GM12878 (cell line): ENCODE data around the gene YPEL2. TPM values are rescaled to one million over a fixed set of nuclear protein-coding genes. Genes with fewer than 3 reads are reported as not detected.
A peak's percentile ranks its signal among the peaks of the same experiment; 100 is the strongest.

Experiments
- BACH1 ChIP-seq: fragments of 450-650 bp; IDR thresholded peaks from 2 replicates; pipeline ENCODE4 v1.6.1; 2017; ENCODE audit warnings: mild to moderate bottlenecking, borderline replicate concordance
- EP300 ChIP-seq, 2 experiments: fragments of 150-350 bp in 1 of 2; IDR thresholded peaks; 2 replicates each; pipeline ENCODE4 v1.6.1; 2011 to 2012; ENCODE audit warnings: low read depth in 2 of 2, low read length in 2 of 2, borderline replicate concordance in 1 of 2, improper control_type of control experiment in 1 of 2, inconsistent platforms in 1 of 2; ENCODE audit not compliant: control insufficient read depth in 1 of 2
- FOS ChIP-seq: IDR thresholded peaks from 3 replicates; pipeline ENCODE4 v1.6.1; 2011; ENCODE audit warnings: borderline replicate concordance; ENCODE audit not compliant: insufficient read length; ENCODE audit errors: extremely low read depth
- GATAD2B ChIP-seq: fragments of 450-650 bp; conservative IDR thresholded peaks from 2 replicates; pipeline ENCODE4 v1.6.1; 2017; ENCODE audit warnings: low read depth, mild to moderate bottlenecking, moderate library complexity
- NFXL1 ChIP-seq: fragments of 450-650 bp; IDR thresholded peaks from 2 replicates; pipeline ENCODE4 v1.6.1; 2017; ENCODE audit warnings: antibody characterized with exemption, mild to moderate bottlenecking, borderline replicate concordance
- NR2C2 ChIP-seq: IDR thresholded peaks from 2 replicates; pipeline ENCODE4 v1.6.1; 2011; ENCODE audit warnings: borderline replicate concordance, low read depth; ENCODE audit not compliant: control insufficient read depth, insufficient read length
- PAX8 ChIP-seq: fragments of 450-650 bp; IDR thresholded peaks from 2 replicates; pipeline ENCODE4 v1.6.1; 2017; ENCODE audit warnings: mild to moderate bottlenecking, moderate library complexity
- RELA ChIP-seq: fragments of 450-650 bp; IDR thresholded peaks from 2 replicates; pipeline ENCODE4 v1.8.0; 2014; ENCODE audit warnings: borderline replicate concordance; ENCODE audit not compliant: partially characterized antibody
- WRNIP1 ChIP-seq: IDR thresholded peaks from 2 replicates; pipeline ENCODE4 v1.6.1; 2011; ENCODE audit warnings: low read depth, low read length, improper control_type of control experiment, borderline replicate concordance
- ZNF384 ChIP-seq: IDR thresholded peaks from 2 replicates; pipeline ENCODE4 v1.6.1; 2012; ENCODE audit warnings: low read depth, mild to moderate bottlenecking, low read length, improper control_type of control experiment, borderline replicate concordance
- polyA plus RNA-seq, 11 experiments: library from polyadenylated mRNA; depleted of rRNA in 4 of 11; unstranded in 6 of 11; stranded (reverse) in 5 of 11; fragments of >200 nt; fragmentation: Nextera tagmentation in 4 of 11; fragmentation: Illumina TruSeq in 1 of 11; extraction: Ambion mirVana in 4 of 11; extraction: Trizol in 1 of 11; gene quantifications; 1 replicate in 1 of 11; 2 replicates in 10 of 11; pipeline versions ENCODE4 v1.2.1 to v1.2.3, GENCODE V29; 2011 to 2016; ENCODE audit warnings: inconsistent platforms in 2 of 11, missing spikeins in 2 of 11, low read depth in 1 of 11
- total RNA-seq, 4 experiments: library from RNA; depleted of rRNA in 3 of 4; stranded (reverse); fragments of >200 nt in 3 of 4; fragmentation: Illumina TruSeq in 1 of 4; extraction: Trizol in 1 of 4; gene quantifications; 2 replicates each; pipeline versions ENCODE4 v1.2.1 to v1.2.3, GENCODE V29; 2013 to 2021
- TF ChIP-seq, protein P1 (sequence below): fragments of 450-650 bp; IDR thresholded peaks from 2 replicates; pipeline ENCODE4 v1.6.1; 2017; ENCODE audit warnings: mild to moderate bottlenecking, moderate library complexity
- TF ChIP-seq, protein P2 (sequence below): IDR thresholded peaks from 2 replicates; pipeline ENCODE4 v1.6.1; 2011; ENCODE audit warnings: mild to moderate bottlenecking, low read depth, low read length, moderate library complexity; ENCODE audit not compliant: insufficient replicate concordance
- TF ChIP-seq, protein P3 (sequence below): IDR thresholded peaks from 2 replicates; pipeline ENCODE4 v1.6.1; 2012; ENCODE audit warnings: low read depth, low read length, improper control_type of control experiment
- TF ChIP-seq, protein P4 (sequence below): fragments of 450-650 bp; conservative IDR thresholded peaks from 2 replicates; pipeline ENCODE4 v1.6.1; 2017; ENCODE audit warnings: mild to moderate bottlenecking, moderate library complexity

YPEL2 gene
- total and polyA plus RNA-seq, 10 of the 15 experiments (the other 5 are each of a cell fraction or from before 2014, with no cell fraction given), result 0.11 to 8.1 (median 0.48) TPM

DNA sequence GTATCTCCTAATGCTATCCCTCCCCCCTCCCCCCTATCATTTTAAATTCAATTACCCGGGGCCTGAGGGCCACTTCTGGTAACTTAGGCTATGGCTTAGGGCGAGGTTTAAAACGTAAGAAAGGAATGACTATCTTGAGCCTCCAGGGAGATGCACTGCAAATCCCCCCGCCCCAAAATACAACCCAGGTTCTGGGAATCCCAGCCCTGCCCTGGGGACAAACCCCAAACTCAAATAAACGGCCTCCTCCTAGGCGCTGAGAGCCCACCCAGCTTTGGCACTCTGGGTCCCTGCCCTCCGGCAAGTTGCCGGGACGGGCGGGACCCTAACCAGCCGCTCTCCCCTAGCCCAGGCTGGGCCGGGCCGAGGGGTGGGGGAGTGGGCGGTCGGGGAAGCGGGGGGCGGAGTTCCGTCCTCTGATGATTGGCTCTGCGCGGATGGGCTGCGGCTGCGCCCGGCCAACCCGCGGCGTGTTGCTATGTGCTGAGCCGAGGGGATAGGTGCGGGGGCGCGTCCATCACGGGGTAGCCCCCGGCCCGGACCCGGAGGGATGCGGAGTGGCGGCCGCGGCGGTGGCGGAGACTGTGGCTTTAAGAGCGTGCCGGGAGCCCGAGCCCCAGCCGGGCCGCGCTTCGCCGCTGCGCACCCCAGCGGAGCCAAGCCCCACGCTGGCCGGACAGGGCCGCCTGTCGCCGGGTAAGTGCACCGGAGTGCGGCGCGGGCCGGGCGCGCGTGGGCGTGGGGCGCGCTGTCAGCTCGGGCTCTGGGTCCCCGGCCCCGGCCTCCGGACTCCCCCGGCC lies at the start of gene YPEL2 (continued):
- TF ChIP-seq, protein P1, sequence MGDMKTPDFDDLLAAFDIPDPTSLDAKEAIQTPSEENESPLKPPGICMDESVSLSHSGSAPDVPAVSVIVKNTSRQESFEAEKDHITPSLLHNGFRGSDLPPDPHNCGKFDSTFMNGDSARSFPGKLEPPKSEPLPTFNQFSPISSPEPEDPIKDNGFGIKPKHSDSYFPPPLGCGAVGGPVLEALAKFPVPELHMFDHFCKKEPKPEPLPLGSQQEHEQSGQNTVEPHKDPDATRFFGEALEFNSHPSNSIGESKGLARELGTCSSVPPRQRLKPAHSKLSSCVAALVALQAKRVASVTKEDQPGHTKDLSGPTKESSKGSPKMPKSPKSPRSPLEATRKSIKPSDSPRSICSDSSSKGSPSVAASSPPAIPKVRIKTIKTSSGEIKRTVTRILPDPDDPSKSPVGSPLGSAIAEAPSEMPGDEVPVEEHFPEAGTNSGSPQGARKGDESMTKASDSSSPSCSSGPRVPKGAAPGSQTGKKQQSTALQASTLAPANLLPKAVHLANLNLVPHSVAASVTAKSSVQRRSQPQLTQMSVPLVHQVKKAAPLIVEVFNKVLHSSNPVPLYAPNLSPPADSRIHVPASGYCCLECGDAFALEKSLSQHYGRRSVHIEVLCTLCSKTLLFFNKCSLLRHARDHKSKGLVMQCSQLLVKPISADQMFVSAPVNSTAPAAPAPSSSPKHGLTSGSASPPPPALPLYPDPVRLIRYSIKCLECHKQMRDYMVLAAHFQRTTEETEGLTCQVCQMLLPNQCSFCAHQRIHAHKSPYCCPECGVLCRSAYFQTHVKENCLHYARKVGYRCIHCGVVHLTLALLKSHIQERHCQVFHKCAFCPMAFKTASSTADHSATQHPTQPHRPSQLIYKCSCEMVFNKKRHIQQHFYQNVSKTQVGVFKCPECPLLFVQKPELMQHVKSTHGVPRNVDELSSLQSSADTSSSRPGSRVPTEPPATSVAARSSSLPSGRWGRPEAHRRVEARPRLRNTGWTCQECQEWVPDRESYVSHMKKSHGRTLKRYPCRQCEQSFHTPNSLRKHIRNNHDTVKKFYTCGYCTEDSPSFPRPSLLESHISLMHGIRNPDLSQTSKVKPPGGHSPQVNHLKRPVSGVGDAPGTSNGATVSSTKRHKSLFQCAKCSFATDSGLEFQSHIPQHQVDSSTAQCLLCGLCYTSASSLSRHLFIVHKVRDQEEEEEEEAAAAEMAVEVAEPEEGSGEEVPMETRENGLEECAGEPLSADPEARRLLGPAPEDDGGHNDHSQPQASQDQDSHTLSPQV, result 0 out of 2 replicates have a peak, but pooled peaks have one; percentile 23
- TF ChIP-seq WRNIP1 (no peak), GATAD2B (peak; percentile 97), NR2C2 (no peak), PAX8 (no peak), BACH1 (peak; percentile 97), FOS (peak; percentile 56), NFXL1 (0 out of 2 replicates have a peak, but pooled peaks have one; percentile 68), ZNF384 (no peak), EP300 (IDR thresholded peaks at IDR 0.05; ENCODE audit: borderline replicate concordance in 1 of 2, control insufficient read depth in 1 of 2, low read depth in 2 of 2, low read length in 2 of 2) (no peak), RELA (no peak)
- TF ChIP-seq, protein P2, sequence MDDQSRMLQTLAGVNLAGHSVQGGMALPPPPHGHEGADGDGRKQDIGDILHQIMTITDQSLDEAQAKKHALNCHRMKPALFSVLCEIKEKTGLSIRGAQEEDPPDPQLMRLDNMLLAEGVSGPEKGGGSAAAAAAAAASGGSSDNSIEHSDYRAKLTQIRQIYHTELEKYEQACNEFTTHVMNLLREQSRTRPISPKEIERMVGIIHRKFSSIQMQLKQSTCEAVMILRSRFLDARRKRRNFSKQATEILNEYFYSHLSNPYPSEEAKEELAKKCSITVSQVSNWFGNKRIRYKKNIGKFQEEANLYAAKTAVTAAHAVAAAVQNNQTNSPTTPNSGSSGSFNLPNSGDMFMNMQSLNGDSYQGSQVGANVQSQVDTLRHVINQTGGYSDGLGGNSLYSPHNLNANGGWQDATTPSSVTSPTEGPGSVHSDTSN, result peak; percentile 97
- TF ChIP-seq, protein P3, sequence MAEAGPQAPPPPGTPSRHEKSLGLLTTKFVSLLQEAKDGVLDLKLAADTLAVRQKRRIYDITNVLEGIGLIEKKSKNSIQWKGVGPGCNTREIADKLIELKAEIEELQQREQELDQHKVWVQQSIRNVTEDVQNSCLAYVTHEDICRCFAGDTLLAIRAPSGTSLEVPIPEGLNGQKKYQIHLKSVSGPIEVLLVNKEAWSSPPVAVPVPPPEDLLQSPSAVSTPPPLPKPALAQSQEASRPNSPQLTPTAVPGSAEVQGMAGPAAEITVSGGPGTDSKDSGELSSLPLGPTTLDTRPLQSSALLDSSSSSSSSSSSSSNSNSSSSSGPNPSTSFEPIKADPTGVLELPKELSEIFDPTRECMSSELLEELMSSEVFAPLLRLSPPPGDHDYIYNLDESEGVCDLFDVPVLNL, result no peak
- TF ChIP-seq, protein P4, sequence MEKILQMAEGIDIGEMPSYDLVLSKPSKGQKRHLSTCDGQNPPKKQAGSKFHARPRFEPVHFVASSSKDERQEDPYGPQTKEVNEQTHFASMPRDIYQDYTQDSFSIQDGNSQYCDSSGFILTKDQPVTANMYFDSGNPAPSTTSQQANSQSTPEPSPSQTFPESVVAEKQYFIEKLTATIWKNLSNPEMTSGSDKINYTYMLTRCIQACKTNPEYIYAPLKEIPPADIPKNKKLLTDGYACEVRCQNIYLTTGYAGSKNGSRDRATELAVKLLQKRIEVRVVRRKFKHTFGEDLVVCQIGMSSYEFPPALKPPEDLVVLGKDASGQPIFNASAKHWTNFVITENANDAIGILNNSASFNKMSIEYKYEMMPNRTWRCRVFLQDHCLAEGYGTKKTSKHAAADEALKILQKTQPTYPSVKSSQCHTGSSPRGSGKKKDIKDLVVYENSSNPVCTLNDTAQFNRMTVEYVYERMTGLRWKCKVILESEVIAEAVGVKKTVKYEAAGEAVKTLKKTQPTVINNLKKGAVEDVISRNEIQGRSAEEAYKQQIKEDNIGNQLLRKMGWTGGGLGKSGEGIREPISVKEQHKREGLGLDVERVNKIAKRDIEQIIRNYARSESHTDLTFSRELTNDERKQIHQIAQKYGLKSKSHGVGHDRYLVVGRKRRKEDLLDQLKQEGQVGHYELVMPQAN, result peak; percentile 96
